HEK293 (cell line): ENCODE measurements around the gene FASTK.

Experiments
- CTCF ChIA-PET: fragments of 350-600 bp; formaldehyde crosslinking; extraction: SDS; loops from one replicate; lab custom pipeline; 2021; ENCODE audit warnings: antibody characterized with exemption; lab: Yijun Ruan, JAX
- POLR2A ChIA-PET: fragments of 300-600 bp; formaldehyde crosslinking; extraction: SDS; loops from one replicate; lab custom pipeline; 2020; ENCODE audit warnings: antibody characterized with exemption, inconsistent platforms; lab: Yijun Ruan, JAX
- H3K27ac ChIP-seq: fragments of 200-500 bp; sonication (Bioruptor generic); 2 replicates; pipeline ENCODE4 v1.5.1; 2014; ENCODE audit warnings: low read depth, low read length, control low read depth, inconsistent platforms; ENCODE audit errors: extremely low read depth
- H3K36me3 ChIP-seq, 2 experiments: fragments of 200-500 bp in 1 of 2; sonication (Bioruptor generic) in 1 of 2; 1 replicate in 1 of 2; 2 replicates in 1 of 2; pipeline ENCODE4 v1.5.1; 2014 to 2017; ENCODE audit warnings: inconsistent platforms in 2 of 2, low read length in 2 of 2; ENCODE audit not compliant: control insufficient read depth in 2 of 2, insufficient read depth in 1 of 2
- H3K4me1 ChIP-seq: fragments of 200-500 bp; sonication (Bioruptor generic); 2 replicates; pipeline ENCODE4 v1.5.1; 2014; ENCODE audit warnings: mild to moderate bottlenecking, low read length, inconsistent platforms; ENCODE audit not compliant: control insufficient read depth, insufficient read depth
- H3K4me3 ChIP-seq: 2 replicates; pipeline ENCODE4 v1.5.1; 2011; ENCODE audit warnings: low read depth, mild to moderate bottlenecking, control low read depth, low read length, moderate library complexity
- H3K9me3 ChIP-seq: fragments of 200-500 bp; sonication (Bioruptor generic); 2 replicates; pipeline ENCODE4 v1.5.1; 2014; ENCODE audit warnings: low read depth, low read length, inconsistent platforms; ENCODE audit not compliant: control insufficient read depth, insufficient read depth
- AEBP2 ChIP-seq: fragments of 450-650 bp; formaldehyde crosslinking; IDR thresholded peaks from 2 replicates; pipeline ENCODE4 v1.5.1; 2016; ENCODE audit warnings: missing biosample characterization, missing genetic modification characterization, borderline replicate concordance
- ELK4 ChIP-seq: IDR thresholded peaks from 2 replicates; pipeline ENCODE4 v1.6.1; 2011; ENCODE audit warnings: mild to moderate bottlenecking, low read depth, low read length, borderline replicate concordance
- GFI1B ChIP-seq: fragments of 450-650 bp; formaldehyde crosslinking; IDR thresholded peaks from 2 replicates; pipeline ENCODE4 v1.5.1; 2016; ENCODE audit warnings: missing biosample characterization, missing genetic modification characterization
- GLIS1 ChIP-seq: fragments of 450-650 bp; formaldehyde crosslinking; IDR thresholded peaks from 2 replicates; pipeline ENCODE4 v1.5.1; 2016; ENCODE audit warnings: missing biosample characterization, missing genetic modification characterization
- HIC1 ChIP-seq: fragments of 450-650 bp; formaldehyde crosslinking; IDR thresholded peaks from 2 replicates; pipeline ENCODE4 v1.5.1; 2016; ENCODE audit warnings: missing biosample characterization, missing genetic modification characterization
- KLF17 ChIP-seq: fragments of 450-650 bp; formaldehyde crosslinking; IDR thresholded peaks from 2 replicates; pipeline ENCODE4 v1.5.1; 2016; ENCODE audit warnings: missing biosample characterization, missing genetic modification characterization
- KLF8 ChIP-seq: fragments of 450-650 bp; formaldehyde crosslinking; IDR thresholded peaks from 2 replicates; pipeline ENCODE4 v1.5.1; 2016; ENCODE audit warnings: missing biosample characterization, missing genetic modification characterization
- KLF9 ChIP-seq: fragments of 450-650 bp; formaldehyde crosslinking; IDR thresholded peaks from 2 replicates; pipeline ENCODE4 v1.5.1; 2016; ENCODE audit warnings: missing biosample characterization, missing genetic modification characterization, low read depth
- PRDM10 ChIP-seq: fragments of 450-650 bp; formaldehyde crosslinking; IDR thresholded peaks from 2 replicates; pipeline ENCODE4 v1.5.1; 2016; ENCODE audit warnings: missing biosample characterization, missing genetic modification characterization
- SCRT2 ChIP-seq: fragments of 450-650 bp; formaldehyde crosslinking; IDR thresholded peaks from 2 replicates; pipeline ENCODE4 v1.5.1; 2016; ENCODE audit warnings: missing biosample characterization, missing genetic modification characterization
- SP2 ChIP-seq: fragments of 450-650 bp; formaldehyde crosslinking; IDR thresholded peaks from 2 replicates; pipeline ENCODE4 v1.5.1; 2016; ENCODE audit warnings: missing biosample characterization, missing genetic modification characterization
- SP7 ChIP-seq: fragments of 450-650 bp; formaldehyde crosslinking; IDR thresholded peaks from 2 replicates; pipeline ENCODE4 v1.5.1; 2016; ENCODE audit warnings: missing biosample characterization, missing genetic modification characterization
- WT1 ChIP-seq: fragments of 450-650 bp; formaldehyde crosslinking; IDR thresholded peaks from 2 replicates; pipeline ENCODE4 v1.5.1; 2016; ENCODE audit warnings: missing biosample characterization, missing genetic modification characterization
- ZBTB17 ChIP-seq: fragments of 450-650 bp; formaldehyde crosslinking; IDR thresholded peaks from 2 replicates; pipeline ENCODE4 v1.5.1; 2016; ENCODE audit warnings: missing biosample characterization, missing genetic modification characterization
- ZFHX2 ChIP-seq: fragments of 450-650 bp; formaldehyde crosslinking; conservative IDR thresholded peaks from 2 replicates; pipeline ENCODE4 v1.5.1; 2016; ENCODE audit warnings: missing biosample characterization, missing genetic modification characterization
- ZFP37 ChIP-seq: fragments of 450-650 bp; formaldehyde crosslinking; IDR thresholded peaks from 2 replicates; pipeline ENCODE4 v1.5.1; 2016; ENCODE audit warnings: missing biosample characterization, missing genetic modification characterization
- ZNF132 ChIP-seq: fragments of 450-650 bp; formaldehyde crosslinking; IDR thresholded peaks from 2 replicates; pipeline ENCODE4 v1.5.1; 2017; ENCODE audit warnings: missing biosample characterization, missing genetic modification characterization, borderline replicate concordance
- ZNF184 ChIP-seq: fragments of 450-650 bp; IDR thresholded peaks from 2 replicates; pipeline ENCODE4 v1.5.1; 2018; ENCODE audit warnings: missing biosample characterization, mild to moderate bottlenecking, missing genetic modification characterization
- ZNF202 ChIP-seq: fragments of 450-650 bp; formaldehyde crosslinking; IDR thresholded peaks from 2 replicates; pipeline ENCODE4 v1.5.1; 2016; ENCODE audit warnings: missing biosample characterization, missing genetic modification characterization, borderline replicate concordance
- ZNF24 ChIP-seq: fragments of 450-650 bp; formaldehyde crosslinking; IDR thresholded peaks from 2 replicates; pipeline ENCODE4 v1.5.1; 2016; ENCODE audit warnings: missing biosample characterization, missing genetic modification characterization
- ZNF398 ChIP-seq: fragments of 450-650 bp; formaldehyde crosslinking; IDR thresholded peaks from 2 replicates; pipeline ENCODE4 v1.5.1; 2017; ENCODE audit warnings: missing biosample characterization, missing genetic modification characterization
- ZNF529 ChIP-seq: fragments of 450-650 bp; formaldehyde crosslinking; IDR thresholded peaks from 2 replicates; pipeline ENCODE4 v1.5.1; 2017; ENCODE audit warnings: missing genetic modification characterization, missing biosample characterization; ENCODE audit not compliant: insufficient replicate concordance
- ZNF621 ChIP-seq: fragments of 450-650 bp; formaldehyde crosslinking; IDR thresholded peaks from 2 replicates; pipeline ENCODE4 v1.5.1; 2017; ENCODE audit warnings: missing biosample characterization, missing genetic modification characterization
- ZNF660 ChIP-seq: fragments of 450-650 bp; IDR thresholded peaks from 2 replicates; pipeline ENCODE4 v1.5.1; 2018; ENCODE audit warnings: missing biosample characterization, mild to moderate bottlenecking, missing genetic modification characterization
- ZNF670 ChIP-seq: fragments of 450-650 bp; formaldehyde crosslinking; IDR thresholded peaks from 2 replicates; pipeline ENCODE4 v1.5.1; 2016; ENCODE audit warnings: missing biosample characterization, missing genetic modification characterization, low read depth

FASTK gene

GRCh38 chr7:151038951-151039849 is 41.4 kb downstream of the FASTK start:
- H3K4me3 ChIP-seq: no peak overlapping the region
- peaks cover 6% of the 10 kb centered on the region for H3K4me1 ChIP-seq
- peak overlapping the region; percentile 13 for H3K27ac ChIP-seq
- POLR2A ChIA-PET: interaction anchor here (0.6 to 3.6 kb wide), 11 partner anchors 9 to 71 kb away, joined by 3 to 26 read pairs (median 5); partner anchors contain the start of genes ABCB8, ASIC3, CDK5 and FASTK
- CTCF ChIA-PET: interaction anchor here (0.8 to 2.9 kb wide), 5 partner anchors 11 to 73 kb away, joined by 3 to 15 read pairs (median 4); partner anchors contain the start of gene ABCB8
- H3K36me3 ChIP-seq: peaks cover 0 to 53% of the 10 kb centered on the region in 2 experiments; a peak in 1 of 3 replicates
- no peaks in the 10 kb centered on the region for H3K9me3 ChIP-seq
- no peak for TF ChIP-seq AEBP2 (tag by site-specific recombination)
- peak; percentile 84 for TF ChIP-seq ZNF660 (tag by site-specific recombination)
- no peak for TF ChIP-seq ZNF202 (tag by site-specific recombination)
- TF ChIP-seq ZNF670 (tag by site-specific recombination): no peak
- TF ChIP-seq WT1 (tag by site-specific recombination): peak; percentile 71
- no peak for TF ChIP-seq ZNF621 (tag by site-specific recombination)
- TF ChIP-seq ZFHX2 (tag by site-specific recombination): peak; percentile 69
- peak; percentile 73; the same call in 1 of the 2 replicates for TF ChIP-seq ZNF24 (tag by site-specific recombination)
- TF ChIP-seq SCRT2 (tag by site-specific recombination): peak; percentile 89
- peak; percentile 69 for TF ChIP-seq KLF17 (tag by site-specific recombination)
- TF ChIP-seq GLIS1 (tag by site-specific recombination): peak; percentile 71
- TF ChIP-seq ZFP37 (tag by site-specific recombination): peak; percentile 56; the same call in 1 of the 2 replicates
- TF ChIP-seq ZNF529 (tag by site-specific recombination): no peak
- TF ChIP-seq SP7 (tag by site-specific recombination): peak; percentile 80
- TF ChIP-seq SP2 (tag by site-specific recombination): peak; percentile 33; the same call in 1 of the 2 replicates
- TF ChIP-seq GFI1B (tag by site-specific recombination): no peak
- TF ChIP-seq ZBTB17: peak; percentile 35
- peak; percentile 57; the same call in 1 of the 2 replicates for TF ChIP-seq HIC1 (tag by site-specific recombination)
- peak; percentile 65; the same call in 1 of the 2 replicates for TF ChIP-seq ZNF184 (tag by site-specific recombination)
- TF ChIP-seq ELK4: no peak
- peak; percentile 57 for TF ChIP-seq PRDM10 (tag by site-specific recombination)
- no peak for TF ChIP-seq ZNF132
- 0 out of 2 replicates have a peak, but pooled peaks have one; percentile 30 for TF ChIP-seq KLF8 (tag by site-specific recombination)
- no peak for TF ChIP-seq KLF9
- peak; percentile 67 for TF ChIP-seq ZNF398
